Tibial nerve (tissue), 4 donors: ENCODE data around the gene WNT16. TPM values are rescaled to one million over a fixed set of nuclear protein-coding genes. Genes with fewer than 3 reads are reported as not detected.
A peak's percentile ranks its signal among the peaks of the same experiment; 100 is the strongest.

Source experiments
- DNase-seq, 2 donors: peaks; one replicate each; pipeline ENCODE4 v3.0.0-alpha.2; 2019; ENCODE audit warnings: low spot score in 2 of 2
- H3K27ac ChIP-seq, 4 donors: fragments of 200-600 bp; sonication (generic) in 3 of 4; one replicate each; pipeline ENCODE4 v1.5.1; 2017 to 2019; ENCODE audit warnings: mild to moderate bottlenecking in 1 of 4
- H3K27me3 ChIP-seq, 2 donors: fragments of 200-600 bp; sonication (generic) in 1 of 2; one replicate each; pipeline versions ENCODE4 v1.5.1 to v1.6.0; 2017 to 2019
- H3K36me3 ChIP-seq, 3 donors: fragments of 200-600 bp; sonication (generic); one replicate each; pipeline ENCODE4 v1.5.1; 2018 to 2019
- H3K4me1 ChIP-seq, 4 donors: fragments of 200-600 bp; sonication (generic) in 3 of 4; one replicate each; pipeline ENCODE4 v1.5.1; 2017 to 2019
- H3K4me3 ChIP-seq, 4 donors: fragments of 200-600 bp; sonication (generic) in 3 of 4; one replicate each; pipeline ENCODE4 v1.5.1; 2017 to 2019; ENCODE audit warnings: mild to moderate bottlenecking in 1 of 4, moderate library complexity in 1 of 4
- H3K9me3 ChIP-seq, 4 donors: fragments of 200-600 bp; sonication (generic) in 3 of 4; one replicate each; pipeline ENCODE4 v1.5.1; 2017 to 2019
- CTCF ChIP-seq, 5 experiments: fragments of 200-600 bp in 3 of 5; fragments of 450-650 bp in 2 of 5; sonication (generic) in 3 of 5; IDR thresholded peaks; one replicate each; pipeline ENCODE4 v1.5.1; 2016 to 2019; ENCODE audit warnings: antibody characterized with exemption in 5 of 5, mild to moderate bottlenecking in 3 of 5, moderate library complexity in 2 of 5
- EP300 ChIP-seq, 2 donors: sonication (generic); formaldehyde crosslinking; IDR thresholded peaks; one replicate each; pipeline ENCODE4 v1.6.1; 2017; ENCODE audit warnings: antibody characterized with exemption in 2 of 2, mild to moderate bottlenecking in 1 of 2
- POLR2A ChIP-seq, 2 donors: fragments of 450-650 bp; IDR thresholded peaks; one replicate each; pipeline ENCODE4 v1.6.1; 2017; ENCODE audit warnings: antibody characterized with exemption in 2 of 2, mild to moderate bottlenecking in 2 of 2, moderate library complexity in 2 of 2
- WGBS, 2 donors: methylation state at CpG; one replicate each; pipeline ENCODE4 v1.1.5; 2018; 5-methylcytosine and 5-hydroxymethylcytosine counted together
- total RNA-seq, 4 donors: library from RNA; depleted of rRNA; stranded (reverse); fragments of >200 nt; gene quantifications; one replicate each; pipeline ENCODE4 v1.1.0, GENCODE V29; 2016

Gene WNT16
- total RNA-seq, 4 donors from 2014 or later, result 0.20 to 0.21 TPM; not detected in 2

DNA sequence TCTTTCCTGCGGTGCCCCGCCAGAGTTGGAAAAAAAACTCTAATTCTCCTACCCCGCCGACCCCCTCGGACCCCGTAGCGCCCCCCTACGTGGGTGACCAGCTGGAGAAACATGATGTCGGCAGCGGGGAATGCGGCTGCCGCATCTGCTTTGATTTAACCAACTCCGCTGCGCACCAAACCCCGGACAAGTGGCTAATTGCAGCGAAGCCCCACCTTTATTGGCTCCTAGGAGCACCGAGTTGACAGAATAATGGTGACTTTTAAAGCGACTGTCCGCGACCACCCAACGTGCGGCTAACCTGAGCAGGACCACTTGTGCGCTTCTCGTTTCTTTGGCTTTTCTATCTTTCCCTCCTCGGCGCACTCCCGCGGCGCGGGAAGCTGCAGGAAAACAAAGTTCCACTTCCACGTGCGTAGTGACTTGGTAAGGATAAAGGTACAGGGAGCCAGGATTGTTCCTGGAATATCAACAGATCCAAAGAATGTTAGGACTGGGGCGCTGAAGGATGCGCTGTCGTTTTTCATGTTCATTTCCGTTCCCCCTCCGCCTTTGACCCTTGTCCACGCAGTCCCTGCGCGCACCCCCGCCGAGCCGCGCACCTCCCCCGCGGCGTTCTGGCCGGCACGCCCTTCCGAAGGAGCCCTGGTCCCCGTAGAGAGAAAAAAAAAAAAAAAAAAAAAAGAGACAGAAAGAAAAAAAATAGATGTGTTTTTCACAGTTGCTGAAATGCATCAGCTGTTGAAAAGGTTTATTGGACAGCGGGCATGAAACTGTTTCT lies 1.4 kb downstream of the WNT16 start:
- 2 to 3% methylated on average over 45 to 52 of the region's 52 CpGs for WGBS, 2 donors
- Histone ChIP-seq H3K4me3 (peak overlapping the region; percentile 17 to 43 (median 31)), H3K27ac (no peak overlapping the region), H3K36me3 (no peaks in the 10 kb centered on the region), H3K4me1 (peaks cover 0 to 23% (median 16%) of the 10 kb centered on the region in 4 donors), H3K9me3 (no peaks in the 10 kb centered on the region), H3K27me3 (peaks cover 0 to 58% of the 10 kb centered on the region in 2 donors)
- DNase-seq, result no peak
- TF ChIP-seq EP300 (IDR thresholded peaks at IDR 0.05) (no peak), POLR2A (IDR thresholded peaks at IDR 0.05) (no peak), CTCF (IDR thresholded peaks at IDR 0.05) (no peak)

- peaks cover 0 to 23% (median 16%) of the 10 kb centered on the region in 4 donors for H3K4me1 ChIP-seq
- TF ChIP-seq POLR2A (IDR thresholded peaks at IDR 0.05), result no peak
- no peak overlapping the region for H3K4me3 ChIP-seq
- WGBS, 2 donors, result 84 to 85% methylated on average over 4 of the region's 4 CpGs
- H3K9me3 ChIP-seq, result no peaks in the 10 kb centered on the region
- peaks cover 0 to 61% of the 10 kb centered on the region in 2 donors for H3K27me3 ChIP-seq
- no peak overlapping the region for H3K27ac ChIP-seq
- no peak for DNase-seq
- H3K36me3 ChIP-seq, result no peaks in the 10 kb centered on the region
Measured at GRCh38 chr7:121331048-121331447, 2.2 kb downstream of the WNT16 start.

GRCh38 chr7:121331574-121331973 lies 2.8 kb downstream of the WNT16 start:
- whole genome bisulfite sequencing, 2 donors, result 77 to 81% methylated on average over 5 of the region's 5 CpGs
- no peak for DNase-seq
- Histone ChIP-seq H3K9me3 (no peaks in the 10 kb centered on the region), H3K27me3 (peaks cover 0 to 61% of the 10 kb centered on the region in 2 donors), H3K4me1 (peaks cover 0 to 23% (median 16%) of the 10 kb centered on the region in 4 donors), H3K4me3 (no peak overlapping the region), H3K27ac (no peak overlapping the region), H3K36me3 (no peaks in the 10 kb centered on the region)
- no peak for TF ChIP-seq EP300 (IDR thresholded peaks at IDR 0.05)
- TF ChIP-seq CTCF (IDR thresholded peaks at IDR 0.05), result no peak
- TF ChIP-seq POLR2A (IDR thresholded peaks at IDR 0.05), result no peak

- H3K9me3 ChIP-seq, result no peaks in the 10 kb centered on the region
- peaks cover 0 to 16% (median 10%) of the 10 kb centered on the region in 4 donors for H3K4me1 ChIP-seq
- 96 to 98% methylated on average over 4 of the region's 4 CpGs for WGBS, 2 donors
- TF ChIP-seq CTCF (IDR thresholded peaks at IDR 0.05), result no peak
- TF ChIP-seq POLR2A (IDR thresholded peaks at IDR 0.05), result no peak
- TF ChIP-seq EP300 (IDR thresholded peaks at IDR 0.05), result no peak
- H3K36me3 ChIP-seq, result no peaks in the 10 kb centered on the region
- no peak for DNase-seq
- no peak overlapping the region for H3K27ac ChIP-seq
- H3K27me3 ChIP-seq, result peaks cover 0 to 45% of the 10 kb centered on the region in 2 donors
- H3K4me3 ChIP-seq, result no peak overlapping the region
Measured at GRCh38 chr7:121334376-121334775, 5.6 kb downstream of the WNT16 start.

- DNase-seq, result no peak
- Histone ChIP-seq H3K27me3 (peaks cover 0 to 38% of the 10 kb centered on the region in 2 donors), H3K36me3 (no peaks in the 10 kb centered on the region), H3K4me1 (peaks cover 0 to 9% (median 3%) of the 10 kb centered on the region in 4 donors), H3K4me3 (no peak overlapping the region), H3K9me3 (no peaks in the 10 kb centered on the region), H3K27ac (no peak overlapping the region)
- 84 to 88% methylated on average over 10 of the region's 10 CpGs for WGBS, 2 donors
- TF ChIP-seq CTCF (IDR thresholded peaks at IDR 0.05), result no peak
- no peak for TF ChIP-seq EP300 (IDR thresholded peaks at IDR 0.05)
- TF ChIP-seq POLR2A (IDR thresholded peaks at IDR 0.05), result no peak
Measured at GRCh38 chr7:121334875-121335648, 6.3 kb downstream of the WNT16 start.
